MM.1S (cell line): Measurements from ENCODE around the gene CCDC88C.

Source experiments
- CTCF ChIP-seq: fragments of 300-600 bp; sonication (generic); IDR thresholded peaks from 2 replicates; pipeline ENCODE4 v1.5.1; 2016; ENCODE audit warnings: antibody characterized with exemption, low read length, mixed read lengths
- EZH2 ChIP-seq: fragments of 300-600 bp; sonication (generic); optimal IDR thresholded peaks from 2 replicates; pipeline ENCODE3; 2017; ENCODE audit warnings: low read depth, mild to moderate bottlenecking, antibody characterized with exemption, low read length, mixed read lengths
- EZH2phosphoT487 ChIP-seq: fragments of 300-600 bp; sonication (generic); IDR thresholded peaks from 2 replicates; pipeline ENCODE4 v1.6.1; 2018; ENCODE audit warnings: antibody characterized with exemption, low read length

- no peak for TF ChIP-seq CTCF
- no peak for TF ChIP-seq EZH2
- TF ChIP-seq EZH2phosphoT487, result no peak
Observed at GRCh38 chr14:91466192-91466591, 48.6 kb upstream of the CCDC88C start.
